Astrocyte of the spinal cord (primary cell): Measurements from ENCODE around the gene DPPA5.

Experiments used
- DNase-seq: peaks from one replicate; pipeline ENCODE4 v3.0.0; 2011; ENCODE audit warnings: low read depth, low spot score
- H3K4me3 ChIP-seq: 2 replicates; pipeline ENCODE4 v1.5.1; 2011; ENCODE audit warnings: low read depth, mild to moderate bottlenecking, low read length, moderate library complexity
- CTCF ChIP-seq: IDR thresholded peaks from 2 replicates; pipeline ENCODE4 v1.5.1; 2012; ENCODE audit warnings: low read depth, mild to moderate bottlenecking, low read length, inconsistent platforms
- in situ Hi-C: cut with HindIII; loops from 2 replicates; pipeline ENCODE4 v1.10.0; 2017; ENCODE audit warnings: low sequenced_read_pairs

DPPA5 gene

GRCh38 chr6:73367761-73368355 is 13.8 kb upstream of the DPPA5 start:
- no peak overlapping the region for H3K4me3 ChIP-seq
- in situ Hi-C loops = no loop called here
- DNase-seq = no peak
- TF ChIP-seq CTCF = no peak

GRCh38 chr6:73364549-73364948 is 10.5 kb upstream of the DPPA5 start:
- no peak for TF ChIP-seq CTCF
- no peak overlapping the region for H3K4me3 ChIP-seq
- no peak for DNase-seq
- in situ Hi-C loops = no loop called here

GRCh38 chr6:73364121-73364520 is 10.0 kb upstream of the DPPA5 start:
- H3K4me3 ChIP-seq = no peak overlapping the region
- no peak for TF ChIP-seq CTCF
- no peak for DNase-seq
- in situ Hi-C loops = no loop called here

- no peak overlapping the region for H3K4me3 ChIP-seq
- in situ Hi-C loops = no loop called here
- TF ChIP-seq CTCF = no peak
- DNase-seq = no peak
Observed at GRCh38 chr6:73363537-73363875, 9.4 kb upstream of the DPPA5 start.

- DNase-seq = no peak
- in situ Hi-C loops = no loop called here
- no peak for TF ChIP-seq CTCF
- H3K4me3 ChIP-seq = no peak overlapping the region
Observed at GRCh38 chr6:73362869-73363536, 8.9 kb upstream of the DPPA5 start.

- H3K4me3 ChIP-seq = no peak within 1 kb of the TSS
- no peak for TF ChIP-seq CTCF
- in situ Hi-C loops = no loop called here
- no peak for DNase-seq
Observed at GRCh38 chr6:73362358-73362757, 8.3 kb upstream of the DPPA5 start, which contains the start of gene KHDC3L. Gene KHDC3L (plus strand): TSS chr6:73362658. CDS start chr6:73362730, 72 bp downstream.
